Measurements from ENCODE around the gene COL27A1.
"Not testable (repeated sequence)": the region's sequence is repeated elsewhere in the genome, so short reads cannot be mapped to it uniquely, and the experiment has no call there.

- not testable (repeated sequence) for TF ChIP-seq POLR2AphosphoS5 (IDR thresholded peaks at IDR 0.05; ENCODE audit: low read depth, low read length); POLR2A (IDR thresholded peaks at IDR 0.05; ENCODE audit: low read depth, low read length); TAF1 (IDR thresholded peaks at IDR 0.05; ENCODE audit: borderline replicate concordance, low read depth, low read length)
Observed at GRCh38 chr9:114331229-114332195, 176.2 kb downstream of the COL27A1 start.

All from GM12892 (cell line).